ENCODE measurements around the gene NF1. TPM values are rescaled to one million over a fixed set of nuclear protein-coding genes. Genes with fewer than 3 reads are reported as not detected.
"Not testable (repeated sequence)": the region's sequence is repeated elsewhere in the genome, so short reads cannot be mapped to it uniquely, and the experiment has no call there.

Gene NF1
- total RNA-seq, 2 experiments from 2014 or later, result 22.1 to 26.2 TPM

DNA sequence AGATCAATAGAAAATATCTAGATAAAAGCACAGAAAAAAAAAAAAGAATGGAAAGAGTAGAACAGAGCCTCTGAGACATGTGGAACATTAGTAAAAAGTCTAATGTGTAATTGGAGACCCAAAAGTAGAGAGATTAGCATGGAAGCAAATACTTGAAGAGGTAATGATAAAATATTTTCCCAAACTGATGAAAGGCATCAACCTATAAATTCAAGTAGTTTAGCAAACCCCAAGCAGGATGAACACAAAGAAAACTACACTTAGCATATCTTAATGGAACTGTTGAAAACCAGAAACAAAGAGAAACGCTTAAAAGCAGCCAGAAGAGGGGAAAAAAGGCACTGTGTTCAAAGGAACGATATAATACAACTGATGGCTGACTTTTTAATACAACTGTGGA is 16.4 kb downstream of the NF1 start:
- H3K9me3 Mint-ChIP-seq (ENCODE audit: low read depth), result no peaks in the 10 kb centered on the region
- no peak overlapping the region for H3K4me3 Mint-ChIP-seq
- intact Hi-C loops (cut with DNase I, micrococcal nuclease), result no loop called here
- CTCF ChIA-PET, result interaction anchor here (1.1 kb wide), 1 partner anchor 12 kb away, joined by 3 read pairs; no protein-coding TSS in a partner anchor
- ATAC-seq, result no peak
- POLR2A ChIA-PET, result no interaction called here
- DNase-seq, result no peak
- no peaks in the 10 kb centered on the region for H3K36me3 Mint-ChIP-seq (ENCODE audit: low read depth)
- no peak overlapping the region for H3K27ac Mint-ChIP-seq
- H3K27me3 Mint-ChIP-seq, result no peaks in the 10 kb centered on the region
- peaks cover 16% of the 10 kb centered on the region for H3K4me1 Mint-ChIP-seq

GRCh38 chr17:31112001-31112661 is 17.4 kb downstream of the NF1 start:
- CTCF ChIA-PET, result interaction anchor here (0.9 to 1.1 kb wide), 2 partner anchors 13 to 405 kb away, joined by 3 read pairs; no protein-coding TSS in a partner anchor

DNA sequence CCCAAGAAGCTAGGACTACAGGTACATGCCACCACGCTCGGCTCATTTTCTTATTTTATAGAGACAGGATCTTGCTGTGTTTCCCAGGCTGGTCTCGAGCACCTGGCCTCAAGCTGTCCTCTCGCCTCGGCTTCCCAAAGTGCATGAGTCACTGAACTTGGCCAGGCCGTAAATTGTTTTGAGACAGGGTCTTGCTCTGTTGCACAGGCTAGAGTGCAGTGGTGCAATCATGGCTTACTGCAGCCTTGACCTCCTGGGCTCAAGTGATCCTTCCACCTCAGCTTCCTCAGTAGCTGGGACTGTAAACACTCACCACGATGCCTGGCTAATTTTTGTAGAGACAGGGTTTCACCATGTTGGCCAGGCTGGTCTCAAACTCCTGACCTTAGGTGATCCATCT is 18.6 kb downstream of the NF1 start:
- H3K27ac Mint-ChIP-seq; H3K27me3 Mint-ChIP-seq; POLR2A ChIA-PET; DNase-seq; CTCF ChIA-PET; intact Hi-C loops (cut with DNase I, micrococcal nuclease); H3K9me3 Mint-ChIP-seq (ENCODE audit: low read depth); H3K4me3 Mint-ChIP-seq; H3K36me3 Mint-ChIP-seq (ENCODE audit: low read depth); ATAC-seq: not testable (repeated sequence)
- peaks cover 16% of the 10 kb centered on the region for H3K4me1 Mint-ChIP-seq

More at GRCh38 chr17:31112001-31112661, 17.4 kb downstream of the NF1 start:
- no peak overlapping the region for H3K27ac Mint-ChIP-seq
- no peaks in the 10 kb centered on the region for H3K9me3 Mint-ChIP-seq (ENCODE audit: low read depth)
- intact Hi-C loops (cut with DNase I, micrococcal nuclease), result no loop called here
- POLR2A ChIA-PET, result no interaction called here
- H3K36me3 Mint-ChIP-seq (ENCODE audit: low read depth), result no peaks in the 10 kb centered on the region
- DNase-seq, result no peak
- H3K4me3 Mint-ChIP-seq, result no peak overlapping the region
- no peaks in the 10 kb centered on the region for H3K27me3 Mint-ChIP-seq
- peak; percentile 58 for ATAC-seq
- H3K4me1 Mint-ChIP-seq, result peaks cover 16% of the 10 kb centered on the region

DNA sequence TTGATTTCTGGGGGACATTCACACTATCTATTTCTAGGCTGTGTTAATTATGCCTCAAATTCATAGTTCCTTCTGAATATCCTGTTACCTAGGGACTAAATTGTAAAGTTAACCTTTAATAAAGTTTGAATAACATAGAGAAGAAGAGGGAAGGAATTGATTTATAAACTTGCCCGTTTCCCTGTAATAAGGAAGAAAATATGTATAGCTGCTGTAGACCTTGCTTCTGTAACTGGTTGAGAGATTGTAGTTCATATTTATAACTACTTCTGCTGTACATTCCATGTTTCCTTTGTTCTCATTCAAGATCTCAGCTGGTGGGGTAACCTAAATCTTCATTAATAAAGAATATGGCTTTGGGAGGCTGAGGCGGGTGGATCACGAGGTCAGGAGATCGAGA is 19.2 kb downstream of the NF1 start:
- no peaks in the 10 kb centered on the region for H3K9me3 Mint-ChIP-seq (ENCODE audit: low read depth)
- no peaks in the 10 kb centered on the region for H3K36me3 Mint-ChIP-seq (ENCODE audit: low read depth)
- CTCF ChIA-PET, result no interaction called here
- H3K27me3 Mint-ChIP-seq, result no peaks in the 10 kb centered on the region
- peaks cover 16% of the 10 kb centered on the region for H3K4me1 Mint-ChIP-seq
- intact Hi-C loops (cut with DNase I, micrococcal nuclease), result no loop called here
- no peak for DNase-seq
- no peak overlapping the region for H3K27ac Mint-ChIP-seq
- no peak overlapping the region for H3K4me3 Mint-ChIP-seq
- POLR2A ChIA-PET, result no interaction called here
- no peak for ATAC-seq

DNA sequence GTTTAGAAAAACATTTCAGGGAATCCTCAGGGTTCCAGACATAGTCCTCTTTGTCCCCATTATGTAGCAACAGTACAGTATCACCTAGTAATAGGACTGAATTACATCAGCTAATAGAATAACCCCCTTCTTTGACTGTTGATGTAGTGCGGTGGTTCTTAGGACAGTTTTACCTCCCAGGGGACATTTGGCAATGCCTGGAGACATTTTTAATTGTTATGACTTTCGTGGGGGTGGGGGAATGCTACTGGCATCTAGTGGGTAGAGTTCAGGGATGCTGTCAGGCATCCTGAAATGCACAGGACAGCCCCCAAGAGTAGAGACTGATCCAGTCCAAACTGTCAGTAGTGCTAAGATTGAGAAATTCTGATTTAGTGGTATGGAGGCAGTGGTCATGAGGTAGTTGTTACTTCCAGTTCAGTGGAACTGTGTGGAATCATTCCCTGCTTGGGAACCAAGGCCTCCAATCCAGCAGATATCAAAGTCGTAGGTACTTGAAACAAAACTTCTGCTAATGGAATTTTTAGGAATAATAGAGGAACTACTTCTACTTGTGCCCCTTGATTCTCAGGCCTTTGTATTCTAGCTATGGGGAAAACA is 20.3 kb downstream of the NF1 start:
- Mint-ChIP-seq H3K9me3 (ENCODE audit: low read depth) (no peaks in the 10 kb centered on the region), H3K36me3 (ENCODE audit: low read depth) (no peaks in the 10 kb centered on the region), H3K4me1 (peaks cover 16% of the 10 kb centered on the region), H3K27me3 (no peaks in the 10 kb centered on the region), H3K4me3 (no peak overlapping the region), H3K27ac (no peak overlapping the region)
- DNase-seq (no peak), ATAC-seq (no peak)
- intact Hi-C loops (cut with DNase I, micrococcal nuclease), result no loop called here
- ChIA-PET POLR2A (no interaction called here), CTCF (interaction anchor here (0.6 to 1.3 kb wide), 2 partner anchors 8 to 1072 kb away, joined by 3 to 4 read pairs; no protein-coding TSS in a partner anchor)

- no peak overlapping the region for H3K27ac Mint-ChIP-seq
- no peak overlapping the region for H3K4me3 Mint-ChIP-seq
- DNase-seq (no peak), ATAC-seq (no peak)
- POLR2A ChIA-PET, result no interaction called here
- intact Hi-C loops (cut with DNase I, micrococcal nuclease), result no loop called here
- H3K27me3 Mint-ChIP-seq, result no peaks in the 10 kb centered on the region
- H3K36me3 Mint-ChIP-seq (ENCODE audit: low read depth), result no peaks in the 10 kb centered on the region
- H3K4me1 Mint-ChIP-seq, result peaks cover 13% of the 10 kb centered on the region
- CTCF ChIA-PET, result no interaction called here
- no peaks in the 10 kb centered on the region for H3K9me3 Mint-ChIP-seq (ENCODE audit: low read depth)
These were observed 21.4 kb downstream of the NF1 start for GRCh38 chr17:31116167-31116566.

GRCh38 chr17:31122746-31123145 is 28.0 kb downstream of the NF1 start:
- no peak overlapping the region for H3K4me3 Mint-ChIP-seq
- ChIA-PET CTCF (interaction anchor here (1.0 kb wide), 1 partner anchor 250 kb away, joined by 3 read pairs; no protein-coding TSS in a partner anchor), POLR2A (no interaction called here)
- DNase-seq (no peak), ATAC-seq (no peak)
- H3K27ac Mint-ChIP-seq, result no peak overlapping the region
- intact Hi-C loops (cut with DNase I, micrococcal nuclease), result no loop called here
- no peaks in the 10 kb centered on the region for H3K9me3 Mint-ChIP-seq (ENCODE audit: low read depth)
- no peaks in the 10 kb centered on the region for H3K27me3 Mint-ChIP-seq
- H3K4me1 Mint-ChIP-seq, result no peaks in the 10 kb centered on the region
- H3K36me3 Mint-ChIP-seq (ENCODE audit: low read depth), result no peaks in the 10 kb centered on the region

DNA sequence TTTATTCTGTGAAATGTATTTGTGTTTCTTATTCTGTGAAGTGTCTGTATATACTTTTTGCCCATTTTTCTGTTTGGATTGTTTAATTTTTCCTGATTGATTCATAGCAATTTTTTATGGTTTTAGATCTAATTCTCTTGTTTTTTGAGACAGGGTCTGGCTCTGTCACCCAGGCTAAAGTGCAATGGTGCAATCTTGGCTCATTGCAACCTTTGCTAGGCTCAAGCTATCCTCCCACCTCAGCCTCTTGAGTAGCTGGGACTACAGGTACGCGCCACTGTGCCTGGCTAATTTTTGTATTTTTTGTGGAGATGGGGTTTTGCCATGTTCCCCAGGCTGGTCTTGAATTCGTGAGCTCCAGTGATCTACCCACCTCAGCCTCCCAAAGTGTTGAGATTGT is 31.5 kb downstream of the NF1 start:
- no peak overlapping the region for H3K27ac Mint-ChIP-seq
- no peaks in the 10 kb centered on the region for H3K4me1 Mint-ChIP-seq
- no peak overlapping the region for H3K4me3 Mint-ChIP-seq
- ATAC-seq (no peak), DNase-seq (no peak)
- H3K9me3 Mint-ChIP-seq (ENCODE audit: low read depth), result no peaks in the 10 kb centered on the region
- no peaks in the 10 kb centered on the region for H3K36me3 Mint-ChIP-seq (ENCODE audit: low read depth)
- CTCF ChIA-PET, result no interaction called here
- no peaks in the 10 kb centered on the region for H3K27me3 Mint-ChIP-seq
- intact Hi-C loops (cut with DNase I, micrococcal nuclease), result no loop called here
- POLR2A ChIA-PET, result no interaction called here

GRCh38 chr17:31128241-31128640 is 33.5 kb downstream of the NF1 start:
- ATAC-seq (no peak), DNase-seq (no peak)
- intact Hi-C loops (cut with DNase I, micrococcal nuclease), result no loop called here
- CTCF ChIA-PET, result interaction anchor here (0.6 to 1.1 kb wide), 2 partner anchors 19 to 1275 kb away, joined by 3 read pairs; no protein-coding TSS in a partner anchor
- POLR2A ChIA-PET, result interaction anchor here (0.6 kb wide), 1 partner anchor 33 kb away, joined by 3 read pairs; no protein-coding TSS in a partner anchor
- no peak overlapping the region for H3K4me3 Mint-ChIP-seq
- H3K27me3 Mint-ChIP-seq, result no peaks in the 10 kb centered on the region
- no peaks in the 10 kb centered on the region for H3K9me3 Mint-ChIP-seq (ENCODE audit: low read depth)
- peaks cover 2% of the 10 kb centered on the region for H3K4me1 Mint-ChIP-seq
- H3K27ac Mint-ChIP-seq, result no peak overlapping the region
- H3K36me3 Mint-ChIP-seq (ENCODE audit: low read depth), result no peaks in the 10 kb centered on the region

GRCh38 chr17:31130286-31131224 is 35.8 kb downstream of the NF1 start:
- H3K4me3 Mint-ChIP-seq, result no peak overlapping the region
- no peaks in the 10 kb centered on the region for H3K36me3 Mint-ChIP-seq (ENCODE audit: low read depth)
- ChIA-PET CTCF (interaction anchor here (1.0 kb wide), 1 partner anchor 85 kb away, joined by 3 read pairs; no protein-coding TSS in a partner anchor), POLR2A (interaction anchor here (0.7 kb wide), 1 partner anchor 40 kb away, joined by 3 read pairs; no protein-coding TSS in a partner anchor)
- no peaks in the 10 kb centered on the region for H3K9me3 Mint-ChIP-seq (ENCODE audit: low read depth)
- no peak for ATAC-seq
- H3K4me1 Mint-ChIP-seq, result peaks cover 4% of the 10 kb centered on the region
- intact Hi-C loops (cut with DNase I, micrococcal nuclease), result no loop called here
- no peak for DNase-seq
- H3K27ac Mint-ChIP-seq, result no peak overlapping the region
- no peaks in the 10 kb centered on the region for H3K27me3 Mint-ChIP-seq

DNA sequence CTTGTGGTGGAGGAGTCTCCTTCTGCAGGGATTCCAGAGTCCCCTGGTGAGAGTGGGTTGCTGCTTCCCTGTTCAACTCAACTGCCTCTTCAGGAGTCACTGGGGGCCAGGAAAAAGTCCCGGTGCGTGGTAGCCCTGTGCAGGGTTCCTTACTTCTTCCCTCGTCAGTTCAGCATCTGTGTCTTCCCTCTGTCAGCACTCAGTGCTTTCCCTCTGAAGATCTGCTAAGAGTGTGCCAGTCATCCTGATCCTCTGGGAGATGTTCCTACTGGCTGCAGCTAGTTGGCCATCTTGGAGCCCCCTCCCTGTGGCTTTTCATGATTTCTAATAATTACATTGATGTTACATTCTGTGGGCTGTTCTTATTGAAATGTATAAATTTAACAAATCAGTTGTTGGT is 36.5 kb downstream of the NF1 start:
- DNase-seq (no peak), ATAC-seq (no peak)
- intact Hi-C loops (cut with DNase I, micrococcal nuclease), result no loop called here
- H3K9me3 Mint-ChIP-seq (ENCODE audit: low read depth), result no peaks in the 10 kb centered on the region
- H3K4me1 Mint-ChIP-seq, result peaks cover 4% of the 10 kb centered on the region
- H3K27ac Mint-ChIP-seq, result no peak overlapping the region
- H3K36me3 Mint-ChIP-seq (ENCODE audit: low read depth), result peaks cover 4% of the 10 kb centered on the region
- CTCF ChIA-PET, result interaction anchor here (0.8 kb wide), 1 partner anchor 611 kb away, joined by 5 read pairs; no protein-coding TSS in a partner anchor
- POLR2A ChIA-PET, result interaction anchor here (0.7 kb wide), 1 partner anchor 41 kb away, joined by 3 read pairs; no protein-coding TSS in a partner anchor
- no peaks in the 10 kb centered on the region for H3K27me3 Mint-ChIP-seq
- H3K4me3 Mint-ChIP-seq, result no peak overlapping the region

Data from activated CD4-positive, alpha-beta T cell treated with anti-CD3 and anti-CD28 coated beads for 36 hours (primary cell).